ENCODE results near the gene CLSTN1.
"Not testable (repeated sequence)": the region's sequence is repeated elsewhere in the genome, so short reads cannot be mapped to it uniquely, and the experiment has no call there.

CLSTN1 gene

GRCh38 chr1:9761855-9762254 is 61.9 kb downstream of the CLSTN1 start:
- no peak for DNase-seq (ENCODE audit: low spot score)

GRCh38 chr1:9760824-9761223 is 62.9 kb downstream of the CLSTN1 start:
- DNase-seq (ENCODE audit: low spot score) = no peak

GRCh38 chr1:9759939-9760338 is 63.8 kb downstream of the CLSTN1 start:
- DNase-seq (ENCODE audit: low spot score) = no peak

GRCh38 chr1:9758559-9759121 is 65.1 kb downstream of the CLSTN1 start:
- no peak for DNase-seq (ENCODE audit: low spot score)

GRCh38 chr1:9755441-9755995 is 68.2 kb downstream of the CLSTN1 start:
- DNase-seq (ENCODE audit: low spot score) = no peak

GRCh38 chr1:9753121-9753531 is 70.6 kb downstream of the CLSTN1 start:
- no peak for DNase-seq (ENCODE audit: low spot score)

- DNase-seq (ENCODE audit: low spot score) = no peak
These were observed 71.8 kb downstream of the CLSTN1 start for GRCh38 chr1:9751971-9752370.

- no peak for DNase-seq (ENCODE audit: low spot score)
These were observed 74.4 kb downstream of the CLSTN1 start for GRCh38 chr1:9749361-9749760.

GRCh38 chr1:9748391-9748790 is 75.4 kb downstream of the CLSTN1 start:
- not testable (repeated sequence) for DNase-seq (ENCODE audit: low spot score)

GRCh38 chr1:9746651-9747050 is 77.1 kb downstream of the CLSTN1 start:
- DNase-seq (ENCODE audit: low spot score) = no peak

GRCh38 chr1:9746211-9746610 is 77.6 kb downstream of the CLSTN1 start:
- DNase-seq (ENCODE audit: low spot score) = no peak

- no peak for DNase-seq (ENCODE audit: low spot score)
These were observed 79.5 kb downstream of the CLSTN1 start for GRCh38 chr1:9744106-9744799.

GRCh38 chr1:9737671-9738070 is 86.1 kb downstream of the CLSTN1 start:
- DNase-seq (ENCODE audit: low spot score) = no peak

- DNase-seq (ENCODE audit: low spot score) = no peak
These were observed 86.7 kb downstream of the CLSTN1 start for GRCh38 chr1:9737057-9737456.

GRCh38 chr1:9736241-9736640 is 87.5 kb downstream of the CLSTN1 start:
- no peak for DNase-seq (ENCODE audit: low spot score)

- DNase-seq (ENCODE audit: low spot score) = no peak
These were observed 88.0 kb downstream of the CLSTN1 start for GRCh38 chr1:9735800-9736199.

- no peak for DNase-seq (ENCODE audit: low spot score)
These were observed 90.5 kb downstream of the CLSTN1 start for GRCh38 chr1:9733160-9733789.

GRCh38 chr1:9732123-9732971 is 91.4 kb downstream of the CLSTN1 start:
- no peak for DNase-seq (ENCODE audit: low spot score)

GRCh38 chr1:9731561-9731960 is 92.2 kb downstream of the CLSTN1 start:
- no peak for DNase-seq (ENCODE audit: low spot score)

GRCh38 chr1:9731051-9731537 is 92.7 kb downstream of the CLSTN1 start:
- DNase-seq (ENCODE audit: low spot score) = no peak

- no peak for DNase-seq (ENCODE audit: low spot score)
These were observed 93.5 kb downstream of the CLSTN1 start for GRCh38 chr1:9730096-9730901.
